GM21390 (cell line): Measurements from ENCODE around the gene ALG10B.
"Not testable (repeated sequence)": the region's sequence is repeated elsewhere in the genome, so short reads cannot be mapped to it uniquely, and the experiment has no call there.

ENCODE experiments used
- ATAC-seq: cut with Tn5 transposase; IDR thresholded peaks from one replicate; pipeline ENCODE4 v1.9.1; 2021; ENCODE audit not compliant: unreplicated experiment

Gene ALG10B

GRCh38 chr12:38316391-38317129, at the start of gene ALG10B:
Gene ALG10B, plus strand, starts transcription at chr12:38316774. Its CDS starts 120 bp downstream, at chr12:38316894.
- ATAC-seq = peak; percentile 100

GRCh38 chr12:38268612-38269011, 48.0 kb upstream of the ALG10B start:
- no peak for ATAC-seq

- ATAC-seq = no peak
Measured at GRCh38 chr12:38269897-38270296, 46.7 kb upstream of the ALG10B start.

GRCh38 chr12:38279756-38280155, 36.8 kb upstream of the ALG10B start:
- ATAC-seq = no peak

- ATAC-seq = no peak
Measured at GRCh38 chr12:38282886-38283285, 33.7 kb upstream of the ALG10B start.

GRCh38 chr12:38289396-38289795, 27.2 kb upstream of the ALG10B start:
- no peak for ATAC-seq

- ATAC-seq = no peak
Measured at GRCh38 chr12:38291160-38291559, 25.4 kb upstream of the ALG10B start.

GRCh38 chr12:38302972-38303371, 13.6 kb upstream of the ALG10B start:
- ATAC-seq = not testable (repeated sequence)

GRCh38 chr12:38321966-38322365, 5.4 kb downstream of the ALG10B start:
- not testable (repeated sequence) for ATAC-seq

- no peak for ATAC-seq
Measured at GRCh38 chr12:38324912-38325311, 8.3 kb downstream of the ALG10B start.

GRCh38 chr12:38327356-38327755, 10.8 kb downstream of the ALG10B start:
- no peak for ATAC-seq

- ATAC-seq = peak; percentile 62
Measured at GRCh38 chr12:38328306-38328895, 11.8 kb downstream of the ALG10B start.

- not testable (repeated sequence) for ATAC-seq
Measured at GRCh38 chr12:38330414-38330813, 13.8 kb downstream of the ALG10B start.

- no peak for ATAC-seq
Measured at GRCh38 chr12:38332814-38333213, 16.2 kb downstream of the ALG10B start.

GRCh38 chr12:38342444-38342843, 25.9 kb downstream of the ALG10B start:
- ATAC-seq = no peak

- ATAC-seq = not testable (repeated sequence)
Measured at GRCh38 chr12:38343256-38343655, 26.7 kb downstream of the ALG10B start.

- not testable (repeated sequence) for ATAC-seq
Measured at GRCh38 chr12:38343916-38344315, 27.3 kb downstream of the ALG10B start.

GRCh38 chr12:38350342-38351174, 34.0 kb downstream of the ALG10B start:
- ATAC-seq = peak; percentile 98

- not testable (repeated sequence) for ATAC-seq
Measured at GRCh38 chr12:38351175-38351508, 34.6 kb downstream of the ALG10B start.

GRCh38 chr12:38367506-38367905, 50.9 kb downstream of the ALG10B start:
- ATAC-seq = no peak

- no peak for ATAC-seq
Measured at GRCh38 chr12:38370311-38370710, 53.7 kb downstream of the ALG10B start.

GRCh38 chr12:38373784-38374183, 57.2 kb downstream of the ALG10B start:
- no peak for ATAC-seq
